Mammary epithelial cell (primary cell): ENCODE measurements around the gene ARL4D.

Experiments
- CTCF ChIP-seq, 2 donors: IDR thresholded peaks in 1 of 2; conservative IDR thresholded peaks in 1 of 2; 2 replicates each; pipeline ENCODE4 v1.5.1; 2011 to 2012; ENCODE audit warnings: inconsistent platforms in 2 of 2, low read length in 2 of 2, mild to moderate bottlenecking in 2 of 2, control low read depth in 1 of 2, low read depth in 1 of 2; ENCODE audit not compliant: insufficient read depth in 1 of 2; ENCODE audit errors: extremely low read depth in 1 of 2
- EZH2 ChIP-seq: IDR thresholded peaks from 2 replicates; pipeline ENCODE4 v1.6.1; 2012; ENCODE audit warnings: low read length, inconsistent platforms, borderline replicate concordance

GRCh38 chr17:43350888-43351361 lies 47.9 kb upstream of the ARL4D start:
- TF ChIP-seq CTCF (conservative IDR thresholded peaks at IDR 0.05 in 1 of 2, IDR thresholded peaks at IDR 0.05 in 1 of 2; ENCODE audit: extremely low read depth in 1 of 2, insufficient read depth in 1 of 2, low read depth in 1 of 2, low read length in 2 of 2) (no peak), EZH2 (no peak)
